GM21381 (cell line): Measurements from ENCODE around the gene LSM12.
"Not testable (repeated sequence)": the region's sequence is repeated elsewhere in the genome, so short reads cannot be mapped to it uniquely, and the experiment has no call there.

Source experiments
- ATAC-seq: cut with Tn5 transposase; IDR thresholded peaks from one replicate; pipeline ENCODE4 v1.9.1; 2021; ENCODE audit warnings: mild to moderate bottlenecking, moderate library complexity; ENCODE audit not compliant: unreplicated experiment

The LSM12 gene

DNA sequence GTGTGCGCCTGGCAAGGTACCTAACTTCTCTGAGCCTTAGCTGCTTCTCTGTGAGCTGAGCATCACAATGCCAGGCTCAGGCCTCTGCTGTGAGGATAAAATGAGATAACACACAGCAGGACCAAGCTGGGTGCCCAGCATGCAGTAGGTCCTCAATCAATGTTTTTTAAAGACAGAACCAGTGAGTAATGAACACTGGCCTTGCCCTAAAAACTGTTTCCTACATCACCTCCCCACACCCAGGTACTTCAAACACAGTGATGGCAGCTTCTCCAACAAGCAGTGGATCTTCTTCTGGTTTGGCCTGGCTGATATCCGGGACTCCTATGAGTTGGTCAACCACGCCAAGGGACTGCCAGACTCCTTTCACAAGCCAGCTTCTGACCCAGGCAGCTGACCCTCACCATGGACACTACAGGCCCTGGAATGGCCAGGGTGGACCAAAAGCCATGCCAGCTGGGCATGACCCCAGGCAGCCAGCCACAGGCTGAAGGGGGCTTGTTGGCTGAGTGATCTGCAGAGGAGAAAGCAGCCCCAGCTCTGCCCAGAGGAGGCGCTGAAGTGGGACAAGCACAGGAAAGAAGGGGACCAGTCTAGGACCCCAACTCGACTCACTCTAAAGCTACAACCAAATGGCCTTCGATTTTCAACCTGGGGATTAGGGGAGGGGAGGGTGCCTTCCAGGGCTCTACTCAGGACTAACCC lies 58.1 kb downstream of the LSM12 start:
- no peak for ATAC-seq

DNA sequence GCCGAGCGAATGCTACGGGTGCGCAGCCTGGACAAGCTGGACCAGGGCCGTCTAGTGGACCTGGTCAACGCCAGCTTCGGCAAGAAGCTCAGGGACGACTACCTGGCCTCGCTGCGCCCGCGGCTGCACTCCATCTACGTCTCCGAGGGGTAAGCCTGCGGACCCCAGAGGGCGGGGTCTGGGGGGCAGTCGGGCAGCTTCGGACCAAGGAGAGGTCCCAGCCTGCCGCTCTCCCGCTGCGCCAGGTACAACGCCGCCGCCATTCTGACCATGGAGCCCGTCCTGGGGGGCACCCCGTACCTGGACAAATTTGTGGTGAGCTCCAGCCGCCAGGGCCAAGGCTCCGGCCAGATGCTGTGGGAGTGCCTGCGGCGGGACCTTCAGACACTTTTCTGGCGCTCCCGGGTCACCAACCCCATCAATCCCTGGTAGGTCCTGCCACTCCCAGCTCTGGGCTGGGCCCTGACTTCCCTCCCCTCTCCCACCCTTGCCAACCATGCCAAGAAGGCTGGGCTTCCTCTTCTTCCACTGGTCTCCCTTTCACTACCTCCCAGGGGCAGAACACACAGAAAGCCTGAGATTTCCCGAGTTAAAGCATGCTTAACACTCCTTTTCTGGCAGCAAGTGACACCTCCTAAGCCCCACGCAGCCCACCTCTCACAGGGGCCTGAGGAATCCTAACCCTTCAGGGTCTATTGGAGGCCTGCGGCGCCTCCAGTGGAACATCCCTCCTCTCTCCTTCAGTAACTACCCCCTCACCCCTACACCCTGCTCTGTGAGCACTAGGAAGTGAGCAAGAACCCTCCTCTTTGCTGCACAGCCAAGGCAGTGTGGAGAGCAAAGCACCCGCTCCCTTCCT lies 58.9 kb downstream of the LSM12 start:
- no peak for ATAC-seq

DNA sequence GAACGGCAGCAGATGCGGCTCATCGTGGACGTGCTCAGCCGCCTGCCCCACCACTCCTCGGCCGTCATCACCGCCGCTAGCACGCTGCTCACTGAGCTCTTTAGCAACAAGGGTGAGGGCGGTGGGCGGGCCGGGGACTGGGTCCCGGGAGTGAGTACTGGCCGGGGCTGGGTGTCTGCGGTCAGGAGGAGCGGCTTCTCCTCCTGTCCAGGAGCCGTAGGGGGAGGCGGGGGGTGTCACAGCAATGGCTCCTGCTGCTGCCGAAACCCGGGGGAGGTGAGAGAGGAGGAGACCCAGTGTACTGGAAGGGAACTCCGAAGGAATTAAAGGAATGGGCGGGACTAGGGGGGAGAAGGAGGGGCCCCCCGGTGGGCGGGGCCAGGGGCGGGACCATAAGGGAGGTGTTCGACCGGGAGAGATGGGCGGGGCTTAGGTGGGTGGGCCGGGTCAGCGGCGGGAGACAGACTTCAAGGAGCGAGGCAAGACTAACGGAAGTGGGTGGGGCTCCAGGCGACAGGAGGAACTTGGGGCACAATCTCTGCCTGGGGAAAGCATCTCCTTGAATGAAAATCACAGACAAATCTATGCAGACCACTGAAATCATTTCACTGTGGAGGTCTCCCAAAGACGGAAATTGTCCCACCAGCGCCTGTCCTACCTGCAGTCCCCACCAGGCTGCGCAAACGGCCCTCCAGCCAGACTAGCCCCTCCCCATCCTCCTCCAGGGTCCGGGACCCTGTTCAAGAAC lies 59.7 kb downstream of the LSM12 start:
- peak; percentile 76 for ATAC-seq

DNA sequence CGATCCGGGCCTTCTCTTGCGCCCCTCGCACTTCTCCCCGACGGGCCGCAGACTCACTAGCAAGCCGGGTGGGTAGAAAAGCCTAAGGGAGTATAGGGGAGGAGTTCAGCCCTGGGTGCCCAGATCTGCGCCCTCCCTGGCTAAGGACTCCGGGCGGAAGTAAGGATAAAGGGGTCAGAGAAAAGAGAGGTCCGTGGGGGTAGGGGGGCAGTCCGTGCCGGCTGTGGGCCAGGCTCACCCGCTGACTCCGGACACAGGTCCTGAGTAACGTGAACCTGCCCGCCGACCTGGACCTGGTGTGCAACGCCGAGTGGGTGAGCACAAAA lies 60.2 kb downstream of the LSM12 start:
- ATAC-seq: peak; percentile 3

DNA sequence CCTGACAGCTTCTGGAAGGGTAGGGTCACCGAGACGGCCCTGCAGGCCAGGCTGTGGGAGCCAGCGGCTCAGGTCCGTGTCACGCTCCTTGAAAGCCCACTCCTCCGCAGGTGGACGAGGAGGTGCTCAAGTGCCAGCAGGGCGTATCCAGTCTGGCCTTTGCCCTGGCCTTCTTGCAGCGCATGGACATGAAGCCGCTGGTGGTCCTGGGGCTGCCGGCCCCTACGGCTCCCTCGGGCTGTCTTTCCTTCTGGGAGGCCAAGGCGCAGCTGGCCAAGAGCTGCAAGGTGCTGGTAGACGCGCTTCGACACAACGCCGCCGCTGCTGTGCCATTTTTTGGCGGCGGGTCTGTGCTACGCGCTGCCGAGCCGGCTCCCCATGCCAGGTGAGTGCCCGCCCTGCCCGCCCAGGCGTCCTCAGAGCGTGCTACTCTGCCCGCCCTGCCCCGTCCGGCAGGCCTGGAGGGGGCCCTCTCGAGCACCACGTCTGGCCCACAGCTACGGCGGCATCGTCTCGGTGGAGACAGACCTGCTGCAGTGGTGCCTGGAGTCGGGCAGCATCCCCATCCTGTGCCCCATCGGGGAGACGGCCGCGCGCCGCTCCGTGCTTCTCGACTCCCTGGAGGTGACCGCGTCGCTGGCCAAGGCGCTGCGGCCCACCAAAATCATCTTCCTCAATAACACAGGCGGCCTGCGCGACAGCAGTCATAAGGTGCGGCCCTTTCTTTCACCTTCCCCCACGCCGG lies 60.8 kb downstream of the LSM12 start:
- ATAC-seq: no peak

DNA sequence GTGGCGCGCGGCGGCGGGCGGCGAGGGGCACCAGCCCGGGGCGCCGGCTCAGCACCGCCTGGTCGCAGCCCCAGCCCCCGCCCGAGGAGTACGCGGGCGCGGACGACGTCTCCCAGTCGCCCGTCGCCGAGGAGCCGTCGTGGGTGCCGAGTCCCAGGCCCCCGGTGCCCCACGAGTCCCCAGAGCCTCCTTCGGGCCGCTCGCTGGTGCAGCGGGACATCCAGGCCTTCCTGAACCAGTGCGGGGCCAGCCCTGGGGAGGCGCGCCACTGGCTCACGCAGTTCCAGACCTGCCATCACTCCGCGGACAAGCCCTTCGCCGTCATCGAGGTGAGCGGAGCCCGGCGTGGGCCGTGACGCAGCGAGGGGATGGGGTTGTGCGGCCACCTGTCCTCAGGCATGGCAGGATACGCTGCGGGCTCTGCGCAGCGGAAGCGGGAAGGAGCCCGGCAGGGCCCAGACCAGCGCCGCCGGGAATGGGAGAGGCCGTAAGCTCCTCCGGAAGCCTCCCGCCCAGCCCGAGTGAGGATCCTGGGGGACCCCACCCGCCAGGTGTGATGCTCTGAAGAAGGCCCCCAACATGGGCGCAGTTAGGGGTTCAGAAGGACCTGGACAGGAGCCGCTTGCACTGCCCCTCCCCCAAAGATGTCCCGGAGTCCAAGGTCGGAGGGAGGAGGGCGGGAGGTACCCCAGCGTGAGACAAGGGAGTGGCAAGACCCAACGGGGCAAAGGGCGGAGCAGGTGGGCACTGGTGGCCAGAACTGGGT lies 61.5 kb downstream of the LSM12 start:
- ATAC-seq: no peak

DNA sequence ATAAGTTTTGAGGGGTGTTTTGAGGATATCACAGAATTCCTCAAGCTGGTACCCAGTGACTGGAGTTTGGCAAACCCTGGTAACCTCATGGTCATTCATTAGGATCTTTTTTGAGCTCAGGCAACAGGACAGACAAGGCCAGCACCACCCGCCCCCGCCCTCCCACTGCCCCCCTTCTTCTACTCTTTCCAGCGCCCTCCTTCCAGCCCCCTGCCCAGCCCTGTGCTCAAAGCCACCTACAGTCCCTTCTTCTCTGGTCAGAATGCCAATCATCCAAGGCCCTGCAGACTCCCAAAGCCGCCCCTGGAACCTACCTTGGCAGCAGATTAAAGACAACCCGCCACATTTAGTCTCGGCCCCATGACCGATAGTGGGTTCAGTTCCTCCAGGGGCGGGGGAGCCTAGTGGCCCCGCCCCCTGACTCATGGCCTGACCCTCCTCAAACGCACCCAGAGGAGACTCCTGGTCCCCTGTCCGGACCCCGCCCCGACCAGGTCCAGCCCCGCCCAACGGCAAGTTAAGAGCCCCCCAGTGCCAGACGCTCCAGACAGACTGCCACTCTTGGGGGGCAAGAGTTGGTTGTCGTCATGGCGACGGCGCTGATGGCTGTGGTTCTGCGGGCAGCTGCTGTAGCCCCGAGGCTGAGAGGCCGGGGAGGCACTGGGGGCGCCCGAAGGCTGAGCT lies 62.3 kb downstream of the LSM12 start, which contains the start of gene NAGS:
Gene NAGS, plus strand, starts transcription at position 546 of the 684 bp plus-strand sequence. Its CDS starts 42 bp downstream, at position 588.
- no peak for ATAC-seq

DNA sequence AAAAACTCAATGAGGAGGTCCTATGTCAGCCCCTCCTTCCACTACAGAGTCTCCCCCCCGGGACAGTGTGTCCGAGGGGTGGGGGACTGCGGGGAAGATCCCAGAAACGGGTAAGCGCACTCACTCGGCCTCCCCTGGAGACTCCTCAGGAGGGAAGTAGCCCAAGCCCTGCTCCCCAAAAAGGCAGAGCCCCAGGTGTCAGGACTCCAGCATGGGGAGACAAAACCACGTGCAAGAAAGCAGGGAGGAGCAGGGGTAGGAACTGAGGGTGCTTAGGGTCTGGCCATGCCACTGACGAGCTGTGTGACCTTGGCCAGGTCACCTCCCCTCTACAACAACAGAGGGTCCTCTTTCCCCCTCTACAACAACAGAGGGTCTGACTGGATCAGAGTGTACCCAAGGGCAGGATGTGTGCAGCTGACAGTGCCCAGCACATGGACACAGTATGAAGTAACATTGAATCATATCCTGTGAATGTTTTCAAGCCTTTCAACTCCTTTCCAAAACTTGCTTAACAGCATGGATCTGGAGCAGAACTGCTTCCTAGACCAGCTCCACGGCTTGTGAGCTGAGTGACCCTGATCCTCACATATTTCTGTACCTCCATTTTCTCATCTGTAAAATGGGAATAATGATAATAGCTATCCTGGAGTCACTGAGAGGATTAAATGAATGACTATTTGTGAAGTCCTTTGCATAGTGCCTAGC lies 64.2 kb downstream of the LSM12 start:
- no peak for ATAC-seq

DNA sequence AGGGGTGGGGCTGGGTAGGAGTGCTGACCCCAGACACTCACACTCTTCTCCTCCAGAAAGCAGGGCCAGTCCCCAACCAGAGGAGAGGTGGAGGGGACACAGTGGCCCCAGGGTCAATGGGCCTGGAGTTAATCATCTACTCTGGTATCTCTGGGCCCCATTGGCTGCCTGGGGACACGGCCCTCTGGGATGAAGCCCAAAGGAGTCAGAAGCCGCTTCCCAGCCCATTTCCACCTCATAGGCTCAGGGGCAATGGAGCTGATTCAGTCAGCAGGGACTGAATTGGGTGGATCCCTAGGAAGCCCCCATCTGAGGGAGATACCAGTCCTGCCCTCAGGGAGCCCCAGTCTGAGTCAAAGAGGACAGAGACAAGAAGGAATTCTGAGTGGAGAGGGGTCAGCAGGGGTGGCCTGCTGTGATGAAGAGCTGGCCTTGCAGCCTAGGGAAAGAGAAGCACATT lies 65.0 kb downstream of the LSM12 start:
- no peak for ATAC-seq

DNA sequence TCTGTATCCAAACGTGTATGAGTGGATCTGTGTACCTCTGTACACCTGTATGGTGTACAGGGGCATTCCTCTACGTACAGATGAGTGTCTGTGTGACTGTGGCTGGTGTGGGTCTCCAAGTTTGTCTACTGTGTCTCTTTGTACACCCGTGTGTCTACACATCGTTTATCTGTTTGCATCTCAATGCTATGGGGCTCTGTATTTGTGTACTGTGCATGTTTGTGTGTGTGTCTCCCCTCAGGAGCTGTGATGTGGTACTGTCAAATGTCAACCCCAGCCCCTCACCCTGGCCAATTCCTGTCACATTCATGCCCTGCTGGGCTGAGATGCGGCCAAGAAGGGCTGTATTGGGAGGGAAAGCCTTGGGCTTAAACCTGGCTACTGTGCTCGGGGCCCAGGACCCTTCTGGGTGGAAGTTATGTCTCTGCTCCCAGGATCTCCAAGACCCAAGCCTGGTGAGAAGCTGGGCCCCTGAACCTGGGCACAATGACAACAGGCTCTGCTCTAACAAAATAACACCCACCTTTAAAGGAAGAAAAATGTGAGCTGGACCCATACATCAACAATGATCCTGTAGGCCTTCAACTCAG lies 65.5 kb downstream of the LSM12 start:
- no peak for ATAC-seq

DNA sequence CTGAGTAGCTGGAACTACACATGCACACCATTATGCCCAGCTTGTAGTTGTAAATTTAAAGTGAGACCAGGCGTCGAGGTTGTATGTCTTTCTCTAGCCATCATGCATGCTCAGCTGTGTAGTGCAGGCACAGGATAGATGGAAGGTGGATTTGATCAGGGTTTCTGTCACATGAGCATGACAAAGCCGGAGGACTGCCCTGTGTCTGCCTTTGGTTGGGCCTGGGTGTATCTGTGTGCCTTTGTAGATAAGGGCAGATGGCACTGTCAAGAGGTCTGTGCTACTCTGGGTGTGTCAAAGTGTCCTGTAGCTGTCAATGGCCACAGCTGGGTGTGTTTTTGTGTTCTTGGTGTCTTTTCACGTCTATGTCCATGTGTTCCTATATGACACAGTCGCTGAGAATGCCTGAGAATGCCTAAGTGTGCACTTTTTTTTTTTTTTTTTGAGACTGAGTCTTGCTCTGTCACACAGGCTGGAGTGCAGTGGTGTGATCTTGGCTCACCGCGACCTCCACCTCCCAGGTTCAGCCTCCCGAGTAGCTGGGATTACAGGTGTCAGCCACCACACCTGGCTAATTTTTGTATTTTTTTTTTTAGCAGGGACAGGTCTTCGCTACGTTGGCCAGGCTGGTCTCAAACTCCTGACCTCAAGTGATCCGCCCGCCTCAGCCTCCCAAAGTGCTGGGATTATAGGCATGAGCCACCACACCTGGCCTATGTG lies 66.2 kb downstream of the LSM12 start:
- ATAC-seq: no peak

DNA sequence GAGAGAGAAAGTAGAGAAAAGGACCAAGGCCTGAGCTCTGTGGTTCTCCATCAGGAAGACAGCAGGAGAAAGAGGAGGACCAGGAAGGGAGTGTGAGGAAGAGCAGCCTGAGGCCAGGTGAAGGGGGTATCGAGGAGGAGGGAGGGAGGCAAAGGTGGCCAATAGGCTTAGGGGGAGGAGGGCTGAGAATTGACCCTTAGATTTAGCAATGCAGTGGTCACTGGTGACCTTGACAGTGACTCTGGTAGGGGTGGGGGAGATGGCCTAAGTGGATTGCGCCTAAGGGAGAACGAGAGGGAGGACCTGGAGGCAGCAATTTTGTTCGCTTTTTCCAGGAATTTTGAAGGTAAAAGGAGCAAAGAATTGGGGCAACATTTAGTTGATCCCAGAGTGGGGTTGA lies 67.4 kb downstream of the LSM12 start:
- ATAC-seq: no peak

DNA sequence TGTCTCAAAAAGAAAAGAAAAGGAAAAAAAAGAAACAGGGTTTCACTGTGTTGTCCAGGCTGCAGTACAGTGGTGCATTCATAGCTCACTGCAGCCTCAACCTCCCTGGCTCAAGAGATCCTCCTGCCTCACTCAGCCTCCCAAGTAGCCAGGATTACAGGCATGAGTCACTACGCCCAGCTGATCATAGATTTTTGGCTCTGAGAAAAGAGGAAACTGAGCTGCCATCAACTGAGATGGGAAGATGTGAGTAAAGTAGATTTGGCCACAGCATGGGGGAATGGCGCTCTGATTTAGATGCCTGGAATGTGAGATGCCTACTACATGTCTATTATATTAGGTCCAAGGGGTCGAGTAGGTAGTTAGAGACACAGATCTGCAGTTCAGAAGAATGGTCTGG lies 67.9 kb downstream of the LSM12 start:
- ATAC-seq: no peak

DNA sequence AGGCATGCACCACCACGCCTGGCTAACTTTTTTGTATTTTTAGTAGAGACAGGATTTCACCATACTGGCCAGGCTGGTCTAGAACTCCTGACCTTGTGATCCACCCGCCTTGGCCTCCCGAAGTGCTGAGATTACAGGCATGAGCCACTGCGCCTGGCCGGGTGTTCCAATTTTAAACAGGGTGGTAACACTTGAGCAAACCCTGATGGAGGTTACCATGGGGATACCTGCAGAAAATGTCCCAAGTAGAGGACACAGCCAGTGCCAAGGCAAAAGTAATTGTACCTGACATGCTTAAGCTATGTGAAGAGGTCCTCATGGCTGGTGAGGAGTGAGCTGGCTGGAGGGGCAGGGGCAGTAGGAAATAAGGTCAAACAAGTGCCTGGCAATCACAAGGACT lies 69.3 kb downstream of the LSM12 start:
- not testable (repeated sequence) for ATAC-seq

DNA sequence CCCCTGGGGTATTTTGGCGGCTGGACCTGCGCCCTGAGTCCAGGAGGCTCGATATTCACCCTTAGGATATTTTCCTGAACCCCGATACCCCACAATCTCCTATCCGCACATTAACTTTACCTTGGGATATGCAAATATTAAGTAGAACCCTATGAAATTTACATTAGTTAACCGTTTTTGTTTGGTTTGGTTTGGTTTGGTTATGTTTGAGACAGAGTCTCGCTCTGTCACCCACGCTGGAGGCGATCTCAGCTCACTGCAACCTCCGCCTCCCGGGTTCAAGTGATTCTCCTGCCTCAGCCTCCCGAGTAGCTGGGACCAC lies 71.4 kb downstream of the LSM12 start:
- ATAC-seq: no peak

DNA sequence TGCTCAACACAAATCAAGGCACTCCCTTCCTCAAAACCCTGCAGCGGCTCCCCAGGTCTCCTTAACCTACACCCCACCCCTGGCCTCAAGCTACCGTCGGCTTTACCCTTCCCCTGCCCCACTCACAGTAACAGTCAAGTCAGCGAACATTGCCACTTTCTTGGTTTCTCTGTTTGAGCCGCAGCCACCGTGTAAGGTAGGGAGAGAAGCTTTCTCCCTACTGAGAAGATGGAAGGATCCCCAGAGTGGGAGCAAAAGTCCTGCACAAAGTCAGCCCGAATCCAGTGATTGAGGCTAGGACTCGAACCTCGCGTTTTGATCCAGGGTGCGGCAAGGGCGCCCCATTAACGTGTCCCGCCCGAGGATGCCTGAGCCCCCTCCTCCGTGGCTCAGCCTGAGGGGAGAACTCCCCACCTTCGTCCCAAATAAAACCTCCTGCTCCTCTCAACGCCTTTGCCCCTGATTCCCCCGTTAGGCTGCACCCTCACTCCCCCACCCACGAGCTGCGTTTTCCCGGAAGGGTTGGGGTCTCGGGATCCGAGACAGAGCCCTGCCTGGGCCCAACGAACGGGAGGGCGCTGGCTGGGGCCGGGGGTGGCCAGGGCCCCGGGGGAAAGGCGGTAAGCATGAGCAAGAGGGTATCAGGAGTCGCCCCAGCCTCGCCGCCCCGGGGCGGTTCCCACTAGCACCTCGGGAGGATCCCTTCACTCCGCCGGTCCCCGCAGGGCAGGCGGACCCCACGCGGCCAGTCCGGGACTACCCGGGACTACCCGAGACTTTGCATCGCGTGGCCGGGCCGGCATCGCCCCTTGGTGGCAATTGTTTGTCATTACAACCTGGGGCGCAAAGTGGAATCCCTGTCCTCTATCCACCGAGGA lies 72.0 kb downstream of the LSM12 start:
- no peak for ATAC-seq

DNA sequence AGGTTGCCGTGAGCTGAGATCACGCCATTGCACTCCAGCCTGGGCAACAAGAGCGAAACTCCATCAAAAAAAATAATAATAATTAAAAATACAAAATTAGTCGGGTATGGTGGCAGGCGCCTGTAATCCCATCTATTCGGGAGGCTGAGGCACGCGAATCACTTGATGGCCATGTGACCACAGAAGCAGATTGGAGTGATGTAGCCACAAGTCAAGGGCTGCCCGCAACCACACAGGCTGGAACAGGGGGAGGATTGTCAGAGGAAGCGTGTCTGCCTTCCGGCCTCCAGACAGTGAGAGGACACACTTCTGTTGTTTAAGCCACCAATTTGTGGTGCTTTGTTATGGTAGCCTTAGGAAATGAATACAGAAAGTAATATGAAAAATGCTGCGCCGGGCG lies 73.8 kb downstream of the LSM12 start:
- ATAC-seq: no peak
